Measurements from ENCODE around the gene TMEM220.

TMEM220 gene

DNA sequence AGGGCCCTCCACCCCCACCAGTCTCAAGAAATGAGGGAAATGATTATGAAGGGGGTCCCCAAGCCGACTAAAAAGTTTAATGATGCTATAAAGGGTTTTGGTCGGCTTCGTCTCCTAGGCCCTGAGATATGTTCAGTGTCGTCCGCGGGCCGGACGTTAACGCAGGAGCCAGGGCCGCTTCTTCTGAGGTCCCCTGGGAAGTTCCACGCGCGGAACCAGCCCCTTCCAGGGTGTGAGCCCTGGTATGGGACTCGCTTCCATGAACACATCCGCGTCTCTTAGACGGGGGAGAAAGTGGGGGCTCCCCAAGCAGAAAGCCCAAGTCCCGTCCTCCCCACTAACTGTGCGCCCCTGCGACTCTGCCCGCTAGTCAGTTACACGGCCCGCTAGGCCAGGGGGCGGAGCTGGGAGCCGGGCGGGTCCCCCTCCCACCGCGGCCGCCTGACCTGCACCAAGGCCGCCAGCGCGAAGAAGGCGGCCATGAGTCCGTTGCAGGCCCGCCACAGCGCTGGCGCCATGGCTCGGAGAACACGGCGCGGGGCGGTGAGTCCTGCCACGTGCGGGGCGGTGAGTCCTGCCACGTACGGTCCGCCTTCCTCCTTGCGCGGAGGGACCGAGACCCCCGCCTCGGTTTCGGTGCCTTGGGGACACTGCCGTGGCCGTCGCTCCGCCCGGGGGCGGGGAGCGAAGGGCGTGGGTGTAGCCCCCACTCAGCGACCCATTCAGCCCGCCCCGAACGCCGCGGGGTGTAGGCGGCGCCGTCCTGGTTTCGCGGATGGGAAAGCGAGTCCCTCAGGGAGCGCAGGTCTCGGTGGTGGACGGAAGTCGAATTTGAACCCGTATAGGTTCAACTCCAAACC, at the start of gene TMEM220:
Gene TMEM220, minus strand, starts transcription at position 690 of the 860 bp plus-strand sequence. Its CDS starts 172 bp downstream, at position 518.
- peak; percentile 74 for DNase-seq (ENCODE audit: low spot score)
- in situ Hi-C loops (cut with MboI; ENCODE audit: low sequenced_read_pairs, unreplicated experiment), result no loop called here
- TF ChIP-seq, protein P1, sequence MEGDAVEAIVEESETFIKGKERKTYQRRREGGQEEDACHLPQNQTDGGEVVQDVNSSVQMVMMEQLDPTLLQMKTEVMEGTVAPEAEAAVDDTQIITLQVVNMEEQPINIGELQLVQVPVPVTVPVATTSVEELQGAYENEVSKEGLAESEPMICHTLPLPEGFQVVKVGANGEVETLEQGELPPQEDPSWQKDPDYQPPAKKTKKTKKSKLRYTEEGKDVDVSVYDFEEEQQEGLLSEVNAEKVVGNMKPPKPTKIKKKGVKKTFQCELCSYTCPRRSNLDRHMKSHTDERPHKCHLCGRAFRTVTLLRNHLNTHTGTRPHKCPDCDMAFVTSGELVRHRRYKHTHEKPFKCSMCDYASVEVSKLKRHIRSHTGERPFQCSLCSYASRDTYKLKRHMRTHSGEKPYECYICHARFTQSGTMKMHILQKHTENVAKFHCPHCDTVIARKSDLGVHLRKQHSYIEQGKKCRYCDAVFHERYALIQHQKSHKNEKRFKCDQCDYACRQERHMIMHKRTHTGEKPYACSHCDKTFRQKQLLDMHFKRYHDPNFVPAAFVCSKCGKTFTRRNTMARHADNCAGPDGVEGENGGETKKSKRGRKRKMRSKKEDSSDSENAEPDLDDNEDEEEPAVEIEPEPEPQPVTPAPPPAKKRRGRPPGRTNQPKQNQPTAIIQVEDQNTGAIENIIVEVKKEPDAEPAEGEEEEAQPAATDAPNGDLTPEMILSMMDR (IDR thresholded peaks at IDR 0.05; ENCODE audit: borderline replicate concordance, control extremely low read depth, extremely low read depth, insufficient read depth, missing control alignments), result no peak

DNA sequence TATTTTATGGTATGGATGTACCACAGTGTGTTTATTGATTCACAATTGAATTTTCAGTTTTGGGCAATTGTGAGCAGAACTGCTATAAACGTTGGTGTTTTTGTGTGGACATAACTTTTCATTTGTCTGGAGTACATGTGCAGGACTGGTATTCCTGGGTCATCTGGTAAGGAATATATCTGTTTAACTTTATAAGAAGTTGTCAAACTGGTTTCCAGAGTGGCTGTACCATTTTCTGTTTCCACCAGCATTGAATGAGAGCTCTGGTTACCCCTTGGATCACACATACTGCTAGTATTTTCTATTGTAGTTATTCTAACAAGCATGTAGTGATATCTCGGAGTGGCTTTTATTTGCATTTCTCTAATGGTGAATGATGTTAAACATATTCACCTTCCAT, 49.8 kb upstream of the TMEM220 start:
- no peak for DNase-seq (ENCODE audit: low spot score)
- TF ChIP-seq, protein P1 (IDR thresholded peaks at IDR 0.05; ENCODE audit: borderline replicate concordance, control extremely low read depth, extremely low read depth, insufficient read depth, missing control alignments), result no peak
- in situ Hi-C loops (cut with MboI; ENCODE audit: low sequenced_read_pairs, unreplicated experiment), result no loop called here

DNA sequence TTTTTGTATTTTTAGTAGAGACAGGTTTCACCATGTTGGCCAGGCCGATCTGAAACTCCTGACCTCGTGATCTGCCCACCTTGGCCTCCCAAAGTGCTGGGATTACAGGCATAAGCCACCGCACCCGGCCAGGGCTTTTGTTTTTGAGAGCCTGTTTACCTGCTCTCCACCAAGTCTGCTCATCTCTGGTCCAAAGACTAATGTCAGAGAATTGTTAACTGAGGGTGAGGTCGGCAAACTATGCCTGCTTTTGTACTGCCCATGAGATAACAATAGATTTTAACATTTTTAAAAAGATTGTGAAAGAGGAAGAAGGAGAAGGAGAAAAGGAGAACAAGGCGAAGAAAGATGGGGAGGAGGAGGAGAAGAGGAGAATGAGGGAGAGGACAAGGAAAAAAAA, 48.1 kb upstream of the TMEM220 start:
- in situ Hi-C loops (cut with MboI; ENCODE audit: low sequenced_read_pairs, unreplicated experiment), result no loop called here
- TF ChIP-seq, protein P1 (IDR thresholded peaks at IDR 0.05; ENCODE audit: borderline replicate concordance, control extremely low read depth, extremely low read depth, insufficient read depth, missing control alignments), result no peak
- DNase-seq (ENCODE audit: low spot score), result no peak

DNA sequence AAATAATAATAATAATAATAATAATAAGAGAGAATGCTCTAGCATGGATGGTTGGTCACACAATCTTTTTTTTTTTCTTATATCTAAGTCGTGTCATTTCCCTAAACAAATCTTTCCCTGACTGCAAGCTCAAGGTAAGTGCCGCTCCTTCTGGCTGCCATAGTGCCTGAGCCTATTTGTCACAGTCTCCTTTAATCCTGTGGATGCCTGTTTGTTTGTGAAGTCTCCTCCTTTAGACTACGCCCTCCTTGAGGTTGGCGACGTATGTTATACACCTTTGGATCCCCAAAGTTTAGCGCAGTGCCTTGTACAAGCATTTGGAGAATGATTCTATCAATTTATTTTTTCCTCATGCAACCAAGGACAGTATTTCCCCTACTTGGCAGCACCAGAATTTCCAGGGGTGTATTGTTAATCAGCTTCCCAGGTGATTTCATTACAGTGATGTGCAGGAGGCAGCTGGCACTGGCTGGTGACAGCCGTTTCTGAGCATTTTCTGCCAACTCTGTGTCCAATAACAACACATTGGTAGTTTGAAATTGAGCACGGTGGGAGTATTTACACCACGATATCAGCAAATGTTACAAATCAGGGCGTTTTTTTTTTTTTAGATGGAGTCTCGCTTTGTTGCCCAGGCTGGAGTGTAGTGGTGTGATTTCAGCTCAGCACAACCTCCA, 47.4 kb upstream of the TMEM220 start:
- TF ChIP-seq, protein P1 (IDR thresholded peaks at IDR 0.05; ENCODE audit: borderline replicate concordance, control extremely low read depth, extremely low read depth, insufficient read depth, missing control alignments), result no peak
- no peak for DNase-seq (ENCODE audit: low spot score)
- in situ Hi-C loops (cut with MboI; ENCODE audit: low sequenced_read_pairs, unreplicated experiment), result no loop called here

DNA sequence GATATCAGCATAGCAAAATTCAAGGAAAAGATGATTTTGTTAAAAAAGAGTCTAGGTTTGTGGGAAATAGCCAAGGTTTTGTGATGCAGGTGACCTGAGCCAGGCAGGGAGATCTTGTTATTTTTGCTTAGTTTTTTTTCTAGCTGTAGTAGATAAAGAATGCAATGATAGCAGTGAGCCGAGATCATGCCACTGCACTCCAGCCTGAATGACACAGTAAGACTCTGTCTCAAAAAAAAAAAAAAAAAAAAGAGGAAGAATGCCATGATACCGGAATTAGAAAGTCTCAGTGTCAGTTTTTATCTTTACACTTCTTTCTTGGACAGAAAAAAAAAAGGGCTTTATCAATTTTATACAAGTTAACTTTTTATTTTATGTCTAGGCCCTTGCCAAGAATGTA, 46.6 kb upstream of the TMEM220 start:
- TF ChIP-seq, protein P1 (IDR thresholded peaks at IDR 0.05; ENCODE audit: borderline replicate concordance, control extremely low read depth, extremely low read depth, insufficient read depth, missing control alignments), result no peak
- in situ Hi-C loops (cut with MboI; ENCODE audit: low sequenced_read_pairs, unreplicated experiment), result no loop called here
- no peak for DNase-seq (ENCODE audit: low spot score)

DNA sequence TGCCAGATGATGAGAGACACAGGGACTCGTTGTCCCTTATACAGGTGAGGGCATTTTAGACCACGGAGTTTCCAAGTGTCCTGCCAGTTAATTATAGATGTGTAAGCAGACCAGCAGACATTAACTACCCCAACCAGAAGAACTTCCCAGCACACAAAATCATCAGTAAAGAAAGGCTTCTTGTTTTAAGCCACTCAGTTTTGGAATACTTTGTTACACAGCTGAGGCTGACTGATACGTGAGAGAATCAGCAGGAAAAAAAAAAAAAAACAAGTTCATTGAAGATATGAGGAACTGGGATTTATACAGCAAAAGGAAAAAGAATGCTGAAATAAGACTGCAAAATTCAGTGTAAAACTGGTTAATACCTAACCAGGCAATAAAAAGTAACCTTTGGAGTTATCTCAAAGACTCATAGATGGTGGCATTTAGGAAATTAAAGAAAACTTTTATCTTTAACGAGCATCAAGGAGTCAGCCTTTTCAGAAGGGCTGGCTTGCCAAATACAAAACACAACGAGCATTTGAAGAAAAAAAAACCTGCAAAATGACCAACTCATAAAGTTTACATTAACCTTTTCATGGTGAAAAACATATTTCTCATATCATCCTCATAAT, 46.0 kb upstream of the TMEM220 start:
- no peak for DNase-seq (ENCODE audit: low spot score)
- TF ChIP-seq, protein P1 (IDR thresholded peaks at IDR 0.05; ENCODE audit: borderline replicate concordance, control extremely low read depth, extremely low read depth, insufficient read depth, missing control alignments), result no peak
- in situ Hi-C loops (cut with MboI; ENCODE audit: low sequenced_read_pairs, unreplicated experiment), result no loop called here
